ENCODE measurements around the gene SMIM21. TPM values are rescaled to one million over a fixed set of nuclear protein-coding genes. Genes with fewer than 3 reads are reported as not detected.
A peak's percentile ranks its signal among the peaks of the same experiment; 100 is the strongest.

The SMIM21 gene
- total and polyA plus RNA-seq, 4 donors = 0.27 to 0.38 TPM; not detected in 2

DNA sequence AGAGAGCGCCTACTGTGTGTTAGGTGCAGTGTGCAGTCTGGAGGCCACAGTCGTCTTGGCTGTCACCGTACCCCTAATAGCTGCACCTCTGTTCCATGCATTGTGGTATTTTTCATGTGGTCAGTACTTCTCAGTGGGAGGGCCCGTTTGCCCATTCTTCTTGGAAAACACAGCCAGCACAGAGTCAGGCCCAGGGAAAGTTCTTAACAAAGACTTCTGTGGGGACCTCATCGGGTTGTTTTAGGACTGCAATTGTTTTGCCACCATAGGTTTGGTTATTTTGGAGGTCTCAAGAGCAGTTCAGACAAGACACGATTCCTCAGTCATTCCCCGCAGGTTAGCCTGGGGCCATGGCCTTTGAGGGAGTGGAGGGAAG is 62.3 kb downstream of the SMIM21 start:
- WGBS (ENCODE audit: insufficient coverage) = 78% methylated on average over 5 of the region's 7 CpGs
- no peak for DNase-seq (ENCODE audit: low read depth in 4 of 6, low spot score in 6 of 6)
- H3K36me3 ChIP-seq (ENCODE audit: control insufficient read depth, insufficient read depth, low read length) = no peaks in the 10 kb centered on the region
- H3K4me1 ChIP-seq (ENCODE audit: control insufficient read depth, insufficient read depth, low read length) = peaks cover 10% of the 10 kb centered on the region
- no peaks in the 10 kb centered on the region for H3K27me3 ChIP-seq (ENCODE audit: control insufficient read depth, insufficient read depth, low read length)
- no peak overlapping the region for H3K27ac ChIP-seq (ENCODE audit: low read depth, low read length)
- no peaks in the 10 kb centered on the region for H3K9me3 ChIP-seq (ENCODE audit: control insufficient read depth, insufficient read depth, low read length)
- no peak overlapping the region for H3K4me3 ChIP-seq (ENCODE audit: low read depth, low read length)

- 44% methylated on average over 9 of the region's 13 CpGs for WGBS (ENCODE audit: insufficient coverage)
- Histone ChIP-seq H3K4me3 (ENCODE audit: low read depth, low read length) (no peak overlapping the region), H3K27ac (ENCODE audit: low read depth, low read length) (no peak overlapping the region), H3K27me3 (ENCODE audit: control insufficient read depth, insufficient read depth, low read length) (no peaks in the 10 kb centered on the region), H3K4me1 (ENCODE audit: control insufficient read depth, insufficient read depth, low read length) (peaks cover 10% of the 10 kb centered on the region), H3K9me3 (ENCODE audit: control insufficient read depth, insufficient read depth, low read length) (no peaks in the 10 kb centered on the region), H3K36me3 (ENCODE audit: control insufficient read depth, insufficient read depth, low read length) (no peaks in the 10 kb centered on the region)
- DNase-seq (ENCODE audit: low read depth in 4 of 6, low spot score in 6 of 6) = peak in 2 of 6 donors; percentile 42 to 74
Observed at GRCh38 chr18:75364512-75365253, 62.8 kb downstream of the SMIM21 start.

DNA sequence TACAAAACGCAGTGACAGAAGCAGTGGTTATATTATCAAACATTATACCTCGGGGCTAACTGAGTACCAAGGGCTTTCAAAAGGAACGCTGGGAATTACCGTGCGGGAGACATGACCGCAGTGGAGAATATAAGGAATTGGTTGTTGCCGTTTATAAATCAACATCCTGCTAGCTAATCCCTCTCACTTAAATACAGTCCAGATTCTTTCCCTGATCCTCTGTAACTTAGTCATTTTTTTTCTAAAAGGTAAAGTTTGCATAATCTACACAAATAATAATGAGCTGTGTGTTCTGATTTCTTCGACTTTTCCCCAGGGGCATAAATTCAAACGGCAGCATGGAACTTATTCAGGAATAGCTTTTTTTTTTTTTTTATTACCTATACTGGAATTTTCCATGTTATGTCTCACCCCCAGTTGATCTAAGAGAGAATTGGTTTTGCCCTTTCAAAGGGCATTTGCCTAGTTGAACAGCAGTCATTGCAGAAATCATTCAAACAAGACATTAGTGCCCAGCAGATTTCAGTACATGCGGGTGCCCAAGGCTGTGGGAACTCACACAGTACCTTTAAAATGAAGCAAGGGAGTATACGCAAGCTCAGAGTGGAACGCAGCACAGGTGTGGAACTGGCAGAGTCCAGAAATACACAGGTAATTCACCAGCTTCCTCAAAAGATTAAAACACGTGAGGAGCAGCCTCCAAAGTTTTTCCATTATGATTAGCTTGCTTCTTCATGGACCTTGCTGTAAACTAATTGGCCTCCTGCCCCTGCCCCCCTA is 63.9 kb downstream of the SMIM21 start:
- Histone ChIP-seq H3K36me3 (ENCODE audit: control insufficient read depth, insufficient read depth, low read length) (no peaks in the 10 kb centered on the region), H3K27me3 (ENCODE audit: control insufficient read depth, insufficient read depth, low read length) (no peaks in the 10 kb centered on the region), H3K4me3 (ENCODE audit: low read depth, low read length) (no peak overlapping the region), H3K9me3 (ENCODE audit: control insufficient read depth, insufficient read depth, low read length) (no peaks in the 10 kb centered on the region), H3K4me1 (ENCODE audit: control insufficient read depth, insufficient read depth, low read length) (peaks cover 10% of the 10 kb centered on the region), H3K27ac (ENCODE audit: low read depth, low read length) (no peak overlapping the region)
- 87% methylated on average over 4 of the region's 13 CpGs for WGBS (ENCODE audit: insufficient coverage)
- DNase-seq (ENCODE audit: low read depth in 4 of 6, low spot score in 6 of 6) = no peak

GRCh38 chr18:75362435-75362834 is 65.1 kb downstream of the SMIM21 start:
- H3K27ac ChIP-seq (ENCODE audit: low read depth, low read length) = no peak overlapping the region
- WGBS (ENCODE audit: insufficient coverage) = 72% methylated on average over 7 of the region's 13 CpGs
- peaks cover 10% of the 10 kb centered on the region for H3K4me1 ChIP-seq (ENCODE audit: control insufficient read depth, insufficient read depth, low read length)
- no peaks in the 10 kb centered on the region for H3K9me3 ChIP-seq (ENCODE audit: control insufficient read depth, insufficient read depth, low read length)
- no peaks in the 10 kb centered on the region for H3K27me3 ChIP-seq (ENCODE audit: control insufficient read depth, insufficient read depth, low read length)
- DNase-seq (ENCODE audit: low read depth in 4 of 6, low spot score in 6 of 6) = no peak
- H3K36me3 ChIP-seq (ENCODE audit: control insufficient read depth, insufficient read depth, low read length) = no peaks in the 10 kb centered on the region
- H3K4me3 ChIP-seq (ENCODE audit: low read depth, low read length) = no peak overlapping the region

- H3K36me3 ChIP-seq (ENCODE audit: control insufficient read depth, insufficient read depth, low read length) = no peaks in the 10 kb centered on the region
- no peak overlapping the region for H3K27ac ChIP-seq (ENCODE audit: low read depth, low read length)
- no peaks in the 10 kb centered on the region for H3K27me3 ChIP-seq (ENCODE audit: control insufficient read depth, insufficient read depth, low read length)
- H3K9me3 ChIP-seq (ENCODE audit: control insufficient read depth, insufficient read depth, low read length) = no peaks in the 10 kb centered on the region
- 83% methylated on average over 11 of the region's 11 CpGs for WGBS (ENCODE audit: insufficient coverage)
- no peak overlapping the region for H3K4me3 ChIP-seq (ENCODE audit: low read depth, low read length)
- H3K4me1 ChIP-seq (ENCODE audit: control insufficient read depth, insufficient read depth, low read length) = peaks cover 10% of the 10 kb centered on the region
- no peak for DNase-seq (ENCODE audit: low read depth in 4 of 6, low spot score in 6 of 6)
Observed at GRCh38 chr18:75360941-75361340, 66.6 kb downstream of the SMIM21 start.

GRCh38 chr18:75360215-75360614 is 67.3 kb downstream of the SMIM21 start:
- Histone ChIP-seq H3K9me3 (ENCODE audit: control insufficient read depth, insufficient read depth, low read length) (no peaks in the 10 kb centered on the region), H3K36me3 (ENCODE audit: control insufficient read depth, insufficient read depth, low read length) (no peaks in the 10 kb centered on the region), H3K27me3 (ENCODE audit: control insufficient read depth, insufficient read depth, low read length) (no peaks in the 10 kb centered on the region), H3K4me3 (ENCODE audit: low read depth, low read length) (no peak overlapping the region), H3K4me1 (ENCODE audit: control insufficient read depth, insufficient read depth, low read length) (peaks cover 5% of the 10 kb centered on the region), H3K27ac (ENCODE audit: low read depth, low read length) (no peak overlapping the region)
- WGBS (ENCODE audit: insufficient coverage) = 89% methylated on average over 8 of the region's 8 CpGs
- no peak for DNase-seq (ENCODE audit: low read depth in 4 of 6, low spot score in 6 of 6)

Other genes starting within 250 kb of the SMIM21 start
- gene PTGR3, start 218.6 kb downstream of the SMIM21 start, total RNA-seq = 10 to 100 TPM; 14.3 to 24.7 TPM
- 10 to 100 TPM; 47.8 to 48.2 TPM for gene PTGR3, start 218.6 kb downstream of the SMIM21 start, polyA plus RNA-seq (ENCODE audit: insufficient read length in 2 of 2)
- 10 to 100 TPM; 17.1 to 23.7 TPM for gene TSHZ1, start 216.9 kb downstream of the SMIM21 start, total RNA-seq
- gene TSHZ1, start 216.9 kb downstream of the SMIM21 start, polyA plus RNA-seq (ENCODE audit: insufficient read length in 2 of 2) = 10 to 100 TPM; 68.3 to 76.0 TPM